K562 (cell line): Measurements from ENCODE around the gene AGAP1. TPM values are rescaled to one million over a fixed set of nuclear protein-coding genes. Genes with fewer than 3 reads are reported as not detected.

Source experiments
- ATAC-seq: fragments of 200-7000 bp; cut with Tn5 transposase; 3 replicates; pipeline ENCODE4 v1.9.1; 2020; ENCODE audit warnings: moderate library complexity
- BruUV-seq: library from RNA; stranded (reverse); fragments of 400-500 nt; replicated peaks from 2 replicates; lab custom pipeline; 2021; lab: Mats Ljungman, UMichigan
- CTCF ChIA-PET: fragments of 300-600 bp; formaldehyde crosslinking; extraction: SDS; loops from one replicate; lab custom pipeline; 2021; ENCODE audit warnings: low intra/inter-chr PET ratio; lab: Yijun Ruan, JAX
- POLR2A ChIA-PET: fragments of 300-600, 350-650 bp; sonication (Branson Sonifier 250); formaldehyde crosslinking; extraction: SDS; loops from one replicate; lab custom pipeline; 2021; ENCODE audit warnings: antibody characterized with exemption, inconsistent platforms; lab: Yijun Ruan, JAX
- DNase-seq, 4 experiments: peaks; one replicate each; pipeline versions ENCODE4 v3.0.0 to v3.0.0-alpha.2; 2011 to 2018; ENCODE audit warnings: low spot score in 3 of 4, mixed read lengths in 3 of 4; ENCODE audit errors: extremely low read depth in 1 of 4
- FAIRE-seq: peaks from 2 replicates; lab custom pipeline; 2011; peaks lifted over from hg19 to GRCh38; lab: Jason Lieb, UNC
- H2AFZ ChIP-seq: 2 replicates; pipeline ENCODE4 v1.6.0; 2011; ENCODE audit warnings: low read depth, low read length, control low read depth, inconsistent platforms
- H3K27ac ChIP-seq: fragments of 200-600 bp; 3 replicates; pipeline ENCODE4 v1.8.0; 2011; ENCODE audit warnings: low read depth, mild to moderate bottlenecking, control low read depth, inconsistent platforms, low read length, moderate library complexity, mixed read lengths; ENCODE audit errors: extremely low read depth
- H3K27me3 ChIP-seq, 2 experiments: fragments of 300-600 bp in 1 of 2; 2 replicates in 1 of 2; 3 replicates in 1 of 2; pipeline versions ENCODE4 v1.6.0 to v1.8.0; 2011; ENCODE audit warnings: inconsistent platforms in 2 of 2, low read length in 2 of 2, mild to moderate bottlenecking in 1 of 2, mixed read lengths in 1 of 2, moderate library complexity in 1 of 2; ENCODE audit not compliant: control insufficient read depth in 2 of 2, insufficient read depth in 2 of 2
- H3K36me3 ChIP-seq: fragments of 300-600 bp; 3 replicates; pipeline ENCODE4 v1.8.0; 2011; ENCODE audit warnings: mild to moderate bottlenecking, low read length, inconsistent platforms; ENCODE audit not compliant: control insufficient read depth, insufficient read depth
- H3K4me1 ChIP-seq, 2 experiments: fragments of 200-600 bp in 1 of 2; replicated peaks in 1 of 2; 2 replicates in 1 of 2; 3 replicates in 1 of 2; pipeline versions ENCODE4 v1.5.1 to v1.8.0; 2011; ENCODE audit warnings: inconsistent platforms in 2 of 2, low read length in 2 of 2, mild to moderate bottlenecking in 1 of 2, mixed read lengths in 1 of 2, moderate library complexity in 1 of 2; ENCODE audit not compliant: control insufficient read depth in 2 of 2, insufficient read depth in 2 of 2
- H3K4me2 ChIP-seq: 2 replicates; pipeline ENCODE4 v1.6.1; 2011; ENCODE audit warnings: low read length, control low read depth, inconsistent platforms, mixed read lengths; ENCODE audit not compliant: insufficient read depth
- H3K4me3 ChIP-seq: fragments of 200-600 bp; sonication (generic), shearing (Covaris generic); 2 replicates; pipeline ENCODE4 v1.5.1; 2016; ENCODE audit warnings: control low read depth, inconsistent platforms
- H3K79me2 ChIP-seq: fragments of 200-600 bp; 3 replicates; pipeline ENCODE4 v1.8.0; 2011; ENCODE audit warnings: low read length, inconsistent platforms; ENCODE audit not compliant: control insufficient read depth, insufficient read depth
- H3K9ac ChIP-seq, 2 experiments: 2 replicates each; pipeline versions ENCODE4 v1.6.0 to v1.6.1; 2011; ENCODE audit warnings: low read depth in 2 of 2, low read length in 2 of 2, control low read depth in 1 of 2, inconsistent platforms in 1 of 2, mild to moderate bottlenecking in 1 of 2, mixed read lengths in 1 of 2; ENCODE audit not compliant: insufficient read depth in 1 of 2
- H3K9me1 ChIP-seq: one replicate; pipeline ENCODE4 v1.6.0; 2011; ENCODE audit warnings: inconsistent platforms, mild to moderate bottlenecking, low read length, moderate library complexity; ENCODE audit not compliant: control insufficient read depth, insufficient read depth
- H3K9me3 ChIP-seq: replicated peaks from 2 replicates; pipeline ENCODE4 v1.5.1; 2011; ENCODE audit warnings: low read depth, low read length, inconsistent platforms; ENCODE audit not compliant: control insufficient read depth, insufficient read depth
- H4K20me1 ChIP-seq: replicated peaks from 2 replicates; pipeline ENCODE4 v1.6.1; 2011; ENCODE audit warnings: low read length, inconsistent platforms, mixed read lengths; ENCODE audit not compliant: control insufficient read depth, insufficient read depth
- CBX1 ChIP-seq: sonication (generic); IDR thresholded peaks from 2 replicates; pipeline ENCODE4 v1.6.1; 2016; ENCODE audit warnings: antibody characterized with exemption, low read depth, mild to moderate bottlenecking
- HDAC2 ChIP-seq: fragments of 450-650 bp; IDR thresholded peaks from 2 replicates; pipeline ENCODE4 v1.6.1; 2016; ENCODE audit warnings: mild to moderate bottlenecking
- HDAC6 ChIP-seq: IDR thresholded peaks from 2 replicates; pipeline ENCODE4 v1.6.1; 2012; ENCODE audit warnings: low read depth, mild to moderate bottlenecking, control low read depth, inconsistent platforms, low read length, moderate library complexity
- NCOA2 ChIP-seq, 2 experiments: fragments of 450-650 bp; IDR thresholded peaks; 2 replicates each; pipeline ENCODE4 v1.6.1; 2018; ENCODE audit warnings: mild to moderate bottlenecking in 2 of 2, moderate library complexity in 1 of 2; ENCODE audit not compliant: partially characterized antibody in 2 of 2
- POLR3G ChIP-seq: IDR thresholded peaks from 2 replicates; pipeline ENCODE4 v1.6.1; 2011; ENCODE audit not compliant: insufficient read length, insufficient replicate concordance; ENCODE audit errors: extremely low read depth
- SMAD3 ChIP-seq: fragments of 450-650 bp; formaldehyde crosslinking; conservative IDR thresholded peaks from 2 replicates; pipeline ENCODE4 v1.4.0; 2020; ENCODE audit warnings: mild to moderate bottlenecking
- TARDBP ChIP-seq: fragments of 450-650 bp; IDR thresholded peaks from 2 replicates; pipeline ENCODE4 v1.6.1; 2016
- ZBTB1 ChIP-seq: sonication (generic); formaldehyde crosslinking; IDR thresholded peaks from 2 replicates; pipeline ENCODE4 v1.8.1; 2023; ENCODE audit warnings: missing genetic modification reagents, low read depth, mild to moderate bottlenecking, borderline replicate concordance
- ZC3H8 ChIP-seq: fragments of 450-650 bp; IDR thresholded peaks from 2 replicates; pipeline ENCODE4 v1.6.1; 2017
- ZNF133 ChIP-seq: fragments of 250-450 bp; sonication (Bioruptor Pico); IDR thresholded peaks from 2 replicates; pipeline ENCODE4 v1.4.0; 2020; ENCODE audit warnings: mild to moderate bottlenecking
- WGBS: fragments of 100-300 bp; shearing (Covaris generic); methylation state at CpG from one replicate; pipeline ENCODE4 v1.1.6; 2016; ENCODE audit warnings: low coverage, mixed read lengths; ENCODE audit not compliant: insufficient coverage; ENCODE audit errors: missing lambda C conversion rate; 5-methylcytosine and 5-hydroxymethylcytosine counted together
- in situ Hi-C: fragments of 300-500 bp; cut with MboI; formaldehyde crosslinking; loops from 4 replicates; pipeline ENCODE4 v1.15.0; 2018; ENCODE audit warnings: inconsistent platforms, mixed read lengths
- intact Hi-C: fragments of 100-400 bp; cut with micrococcal nuclease; formaldehyde crosslinking; loops from 2 replicates; pipeline ENCODE4 v1.14.2; 2022
- polyA plus RNA-seq, 8 experiments: library from polyadenylated mRNA; depleted of rRNA in 4 of 8; stranded (reverse) in 5 of 8; unstranded in 3 of 8; fragments of >200 nt; fragmentation: Nextera tagmentation in 2 of 8; fragmentation: Illumina TruSeq in 1 of 8; extraction: Ambion mirVana in 2 of 8; extraction: Trizol in 1 of 8; gene quantifications; 2 replicates each; pipeline versions ENCODE4 v1.2.1 to v1.2.3, GENCODE V29; 2011 to 2014; ENCODE audit warnings: inconsistent platforms in 1 of 8, missing spikeins in 1 of 8
- total RNA-seq, 7 experiments: library from RNA; depleted of rRNA in 6 of 7; stranded (reverse); fragments of >200 nt in 6 of 7; fragmentation: Illumina TruSeq in 2 of 7; extraction: Trizol in 2 of 7; gene quantifications; 2 replicates each; pipeline versions ENCODE4 v1.2.1 to v1.2.3, GENCODE V29; 2011 to 2021; ENCODE audit warnings: low replicate concordance in 1 of 7
- TF ChIP-seq, protein P1 (sequence below): sonication (generic); formaldehyde crosslinking; IDR thresholded peaks from 2 replicates; pipeline ENCODE4 v1.8.0; 2023; ENCODE audit warnings: missing genetic modification reagents, mild to moderate bottlenecking, borderline replicate concordance

AGAP1 gene
- total and polyA plus RNA-seq, 9 of the 15 experiments (the other 6 are each of a cell fraction or from before 2014, with no cell fraction given), result 1.3 to 24.0 (median 10.6) TPM

DNA sequence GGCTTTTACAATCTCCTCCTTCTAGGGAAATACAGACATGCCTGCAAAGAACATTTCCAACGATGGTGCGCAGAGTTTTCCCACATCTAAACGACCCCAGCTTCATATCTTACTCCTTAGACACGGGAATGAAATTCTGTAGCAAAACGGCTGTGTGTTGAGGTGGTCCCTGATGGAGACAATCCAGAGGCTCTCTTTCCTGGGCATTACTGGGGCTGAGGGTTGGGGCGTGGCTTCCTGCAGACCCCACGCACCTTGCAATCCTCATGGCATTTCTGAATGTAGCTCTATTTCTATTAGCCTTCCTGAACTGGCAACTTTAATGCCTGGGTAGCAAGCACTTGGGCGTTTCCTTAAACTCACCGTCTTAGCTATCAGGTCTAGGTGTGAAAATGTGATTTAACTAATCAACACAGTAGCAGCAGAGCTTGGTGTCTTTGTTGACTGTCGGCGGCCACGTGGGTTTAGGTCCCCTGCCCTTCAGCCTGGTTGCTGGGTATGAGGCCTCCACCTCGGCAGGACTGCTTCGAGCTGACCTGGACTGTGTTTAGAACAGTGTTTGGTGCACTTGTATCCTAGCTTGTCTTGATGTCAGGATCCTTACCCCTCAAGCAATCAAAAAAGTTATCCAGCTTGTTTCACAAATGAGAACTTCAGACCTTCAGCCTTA is 431.5 kb downstream of the AGAP1 start:
- 65% methylated on average over 11 of the region's 14 CpGs for WGBS
- FAIRE-seq (no peak), ATAC-seq (no peak), DNase-seq (no peak)
- H3K79me2 ChIP-seq, result no peaks in the 10 kb centered on the region
- H2AFZ ChIP-seq, result no peak overlapping the region
- H3K9me3 ChIP-seq, result no peaks in the 10 kb centered on the region
- H3K9ac ChIP-seq, result no peak overlapping the region
- H3K27ac ChIP-seq, result no peak overlapping the region
- no peaks in the 10 kb centered on the region for H4K20me1 ChIP-seq
- H3K4me1 ChIP-seq, result no peaks in the 10 kb centered on the region
- H3K9me1 ChIP-seq, result no peaks in the 10 kb centered on the region
- 0 out of 3 replicates have a peak, but pooled peaks cover 1% of the 10 kb centered on the region for H3K36me3 ChIP-seq
- no peak overlapping the region for H3K4me2 ChIP-seq
- no TSS peak for BruUV-seq
- no peaks in the 10 kb centered on the region for H3K27me3 ChIP-seq
- no peak overlapping the region for H3K4me3 ChIP-seq
- in situ Hi-C loops (no loop called here), intact Hi-C loops (no loop called here)
- POLR2A ChIA-PET, result interaction anchor here (0.6 kb wide), 1 partner anchor 15 kb away, joined by 3 read pairs; no protein-coding TSS in a partner anchor
- CTCF ChIA-PET, result no interaction called here
- no peak for TF ChIP-seq ZNF133 (CRISPR knock-in tag)
- TF ChIP-seq ZC3H8, result no peak
- TF ChIP-seq ZBTB1 (CRISPR knock-in tag), result no peak
- TF ChIP-seq SMAD3 (CRISPR knock-in tag), result no peak
- TF ChIP-seq NCOA2 (IDR thresholded peaks at IDR 0.05; ENCODE audit: partially characterized antibody in 2 of 2), result no peak
- no peak for TF ChIP-seq TARDBP
- TF ChIP-seq, protein P1, sequence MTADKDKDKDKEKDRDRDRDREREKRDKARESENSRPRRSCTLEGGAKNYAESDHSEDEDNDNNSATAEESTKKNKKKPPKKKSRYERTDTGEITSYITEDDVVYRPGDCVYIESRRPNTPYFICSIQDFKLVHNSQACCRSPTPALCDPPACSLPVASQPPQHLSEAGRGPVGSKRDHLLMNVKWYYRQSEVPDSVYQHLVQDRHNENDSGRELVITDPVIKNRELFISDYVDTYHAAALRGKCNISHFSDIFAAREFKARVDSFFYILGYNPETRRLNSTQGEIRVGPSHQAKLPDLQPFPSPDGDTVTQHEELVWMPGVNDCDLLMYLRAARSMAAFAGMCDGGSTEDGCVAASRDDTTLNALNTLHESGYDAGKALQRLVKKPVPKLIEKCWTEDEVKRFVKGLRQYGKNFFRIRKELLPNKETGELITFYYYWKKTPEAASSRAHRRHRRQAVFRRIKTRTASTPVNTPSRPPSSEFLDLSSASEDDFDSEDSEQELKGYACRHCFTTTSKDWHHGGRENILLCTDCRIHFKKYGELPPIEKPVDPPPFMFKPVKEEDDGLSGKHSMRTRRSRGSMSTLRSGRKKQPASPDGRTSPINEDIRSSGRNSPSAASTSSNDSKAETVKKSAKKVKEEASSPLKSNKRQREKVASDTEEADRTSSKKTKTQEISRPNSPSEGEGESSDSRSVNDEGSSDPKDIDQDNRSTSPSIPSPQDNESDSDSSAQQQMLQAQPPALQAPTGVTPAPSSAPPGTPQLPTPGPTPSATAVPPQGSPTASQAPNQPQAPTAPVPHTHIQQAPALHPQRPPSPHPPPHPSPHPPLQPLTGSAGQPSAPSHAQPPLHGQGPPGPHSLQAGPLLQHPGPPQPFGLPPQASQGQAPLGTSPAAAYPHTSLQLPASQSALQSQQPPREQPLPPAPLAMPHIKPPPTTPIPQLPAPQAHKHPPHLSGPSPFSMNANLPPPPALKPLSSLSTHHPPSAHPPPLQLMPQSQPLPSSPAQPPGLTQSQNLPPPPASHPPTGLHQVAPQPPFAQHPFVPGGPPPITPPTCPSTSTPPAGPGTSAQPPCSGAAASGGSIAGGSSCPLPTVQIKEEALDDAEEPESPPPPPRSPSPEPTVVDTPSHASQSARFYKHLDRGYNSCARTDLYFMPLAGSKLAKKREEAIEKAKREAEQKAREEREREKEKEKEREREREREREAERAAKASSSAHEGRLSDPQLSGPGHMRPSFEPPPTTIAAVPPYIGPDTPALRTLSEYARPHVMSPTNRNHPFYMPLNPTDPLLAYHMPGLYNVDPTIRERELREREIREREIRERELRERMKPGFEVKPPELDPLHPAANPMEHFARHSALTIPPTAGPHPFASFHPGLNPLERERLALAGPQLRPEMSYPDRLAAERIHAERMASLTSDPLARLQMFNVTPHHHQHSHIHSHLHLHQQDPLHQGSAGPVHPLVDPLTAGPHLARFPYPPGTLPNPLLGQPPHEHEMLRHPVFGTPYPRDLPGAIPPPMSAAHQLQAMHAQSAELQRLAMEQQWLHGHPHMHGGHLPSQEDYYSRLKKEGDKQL, result no peak
- no peak for TF ChIP-seq HDAC6
- TF ChIP-seq POLR3G, result no peak
- TF ChIP-seq HDAC2, result no peak
- no peak for TF ChIP-seq CBX1
